ENCODE measurements around the gene OTOP3.

GRCh38 chr17:74978240-74978639, 42.5 kb downstream of the OTOP3 start:
- no peak for TF ChIP-seq CTCF (conservative IDR thresholded peaks at IDR 0.05 in 1 of 2, IDR thresholded peaks at IDR 0.05 in 1 of 2; ENCODE audit: extremely low read depth in 1 of 2, insufficient read depth in 1 of 2, low read depth in 1 of 2, low read length in 2 of 2)
- no peak for TF ChIP-seq EZH2 (IDR thresholded peaks at IDR 0.05; ENCODE audit: borderline replicate concordance, low read length)
